GM21423 (cell line): ENCODE data around the gene COA8.

Source experiments
- ATAC-seq: cut with Tn5 transposase; IDR thresholded peaks from one replicate; pipeline ENCODE4 v1.9.1; 2021; ENCODE audit warnings: mild to moderate bottlenecking, moderate library complexity; ENCODE audit not compliant: unreplicated experiment

COA8 gene

DNA sequence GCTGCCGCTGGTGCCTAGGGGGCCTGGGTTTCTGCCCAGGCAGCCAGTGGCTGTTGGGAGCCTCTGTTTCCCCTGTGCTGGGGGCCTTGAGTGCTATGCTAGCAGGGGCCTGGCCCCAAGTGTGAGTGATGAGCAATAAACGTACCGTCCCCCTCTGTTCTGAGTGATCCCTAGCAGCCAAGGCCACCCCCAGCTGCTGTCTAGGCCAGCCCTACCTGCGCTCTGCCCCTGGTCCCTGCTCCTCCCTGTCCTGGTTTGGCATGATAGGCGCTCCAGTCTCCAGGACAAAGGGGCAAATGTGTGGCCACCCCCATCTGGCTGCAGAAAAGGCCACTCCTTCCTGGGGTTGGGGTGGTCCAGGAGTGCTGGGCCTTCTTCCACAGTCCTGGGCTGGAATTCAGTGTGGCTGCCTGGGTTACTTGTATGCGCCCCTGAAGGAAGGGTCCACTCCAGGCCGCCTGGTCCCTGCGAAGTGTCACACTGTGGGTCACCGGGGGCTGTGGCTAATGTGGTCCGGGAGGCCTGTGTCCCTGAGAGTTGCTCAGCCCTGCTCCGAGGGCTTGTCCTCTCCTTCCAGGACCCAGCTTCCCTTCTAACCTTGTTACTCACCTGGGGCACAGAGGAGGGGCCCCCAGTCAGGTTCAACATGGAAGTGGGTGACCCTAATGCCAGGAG is 26.7 kb upstream of the COA8 start:
- ATAC-seq = no peak

DNA sequence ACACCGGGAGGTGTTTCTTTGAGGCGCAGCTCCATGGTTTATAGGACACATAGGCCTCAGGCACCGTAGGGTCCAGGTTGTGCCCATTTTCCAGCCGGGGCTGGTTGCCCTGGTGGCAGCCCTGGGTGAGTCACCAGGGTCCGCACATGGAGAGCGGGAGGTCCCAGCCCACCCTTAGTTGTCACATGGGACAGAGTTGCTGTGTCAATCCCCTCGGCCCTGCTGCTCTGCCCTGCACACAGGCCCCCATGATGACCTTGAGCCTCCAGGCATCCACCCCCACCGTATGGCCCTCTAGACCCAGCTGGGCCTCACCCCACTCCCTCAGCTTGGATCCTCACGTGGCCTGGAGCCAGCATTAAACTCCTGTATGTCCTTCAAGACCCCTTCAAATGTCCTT is 26.1 kb upstream of the COA8 start:
- ATAC-seq = no peak

- no peak for ATAC-seq
Measured at GRCh38 chr14:103537175-103537990, 25.4 kb upstream of the COA8 start.

DNA sequence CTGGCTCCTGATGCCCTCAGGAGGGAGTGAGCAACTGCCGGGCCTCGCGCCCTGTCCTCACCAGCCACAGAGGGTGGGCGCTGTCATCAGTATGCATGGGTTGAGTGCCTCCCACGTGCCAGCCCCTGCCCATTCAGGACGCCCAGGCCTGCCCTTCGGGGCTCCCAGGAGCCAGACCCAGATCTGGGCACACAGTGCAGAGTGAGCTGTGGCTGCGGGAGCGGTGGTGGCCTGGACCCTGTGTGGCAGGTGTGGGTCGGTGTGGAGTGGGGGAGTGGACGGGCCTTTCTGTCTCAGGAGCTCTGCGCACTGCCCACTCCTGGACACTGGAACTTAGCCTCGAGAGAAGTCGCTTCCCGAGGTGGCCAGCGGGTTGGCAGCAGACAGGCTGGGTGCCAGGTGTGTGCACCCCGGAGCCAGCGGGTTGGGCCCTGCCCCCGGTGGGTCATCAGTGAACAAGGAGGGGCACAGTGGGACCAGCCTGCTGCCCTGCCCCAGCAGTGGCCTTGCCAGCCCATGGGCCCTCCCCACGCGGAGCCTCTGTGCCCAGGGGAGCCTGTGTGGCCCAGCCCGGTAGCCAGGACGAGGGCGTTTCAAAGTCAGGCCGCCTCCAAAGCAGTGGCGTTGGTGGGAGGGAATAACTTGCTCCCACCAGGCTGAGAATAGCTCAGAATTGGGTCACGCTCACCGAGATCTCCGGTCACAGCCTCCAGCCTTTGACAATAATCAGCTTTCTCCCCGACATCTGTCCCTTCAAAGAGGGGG is 24.3 kb upstream of the COA8 start:
- no peak for ATAC-seq

GRCh38 chr14:103539056-103539825 is 23.5 kb upstream of the COA8 start:
- no peak for ATAC-seq

DNA sequence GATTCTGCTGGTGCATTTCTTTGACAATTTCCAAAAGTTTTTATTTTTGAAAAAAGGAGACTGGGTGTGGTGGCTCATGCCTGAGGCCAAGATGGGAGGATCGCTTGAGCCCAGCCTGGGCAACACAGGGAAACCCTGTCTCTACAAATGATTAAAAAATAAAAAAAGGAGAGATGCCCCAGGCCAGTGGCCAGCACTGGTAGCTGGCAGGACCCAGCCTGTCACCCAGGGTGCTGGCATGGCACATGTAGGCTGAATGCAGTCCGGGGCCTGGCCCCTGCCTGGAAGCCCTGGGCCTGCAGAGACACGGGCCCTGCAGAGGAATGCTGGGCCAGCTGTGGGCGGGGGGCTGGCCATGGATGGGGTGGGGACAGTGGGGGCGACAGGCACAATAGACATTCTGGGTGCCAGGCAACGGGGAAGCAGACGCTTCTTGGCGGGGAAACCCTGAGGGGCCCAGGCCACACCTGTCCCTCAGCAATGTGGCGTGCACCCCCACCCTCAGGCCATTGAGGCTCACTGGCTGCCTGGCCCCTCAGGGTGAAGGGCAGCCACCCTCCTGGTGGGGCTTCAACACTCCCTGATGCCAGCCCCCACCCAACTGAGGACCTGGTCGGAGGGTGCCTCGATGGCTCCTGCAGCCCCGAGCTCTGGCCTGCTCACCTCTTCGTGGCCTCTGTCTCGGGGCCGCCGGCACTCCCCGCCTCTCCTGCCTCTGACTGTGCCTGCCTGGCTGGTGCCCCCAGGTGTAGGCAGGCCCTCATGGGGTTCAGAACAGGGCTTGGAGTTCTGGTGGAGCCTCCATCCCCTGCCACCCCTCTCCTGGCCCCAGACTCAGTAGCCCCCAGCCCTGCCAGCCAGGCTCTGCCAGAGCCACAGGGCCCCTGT is 21.7 kb upstream of the COA8 start:
- ATAC-seq = no peak

GRCh38 chr14:103541709-103542604 is 20.8 kb upstream of the COA8 start:
- no peak for ATAC-seq

DNA sequence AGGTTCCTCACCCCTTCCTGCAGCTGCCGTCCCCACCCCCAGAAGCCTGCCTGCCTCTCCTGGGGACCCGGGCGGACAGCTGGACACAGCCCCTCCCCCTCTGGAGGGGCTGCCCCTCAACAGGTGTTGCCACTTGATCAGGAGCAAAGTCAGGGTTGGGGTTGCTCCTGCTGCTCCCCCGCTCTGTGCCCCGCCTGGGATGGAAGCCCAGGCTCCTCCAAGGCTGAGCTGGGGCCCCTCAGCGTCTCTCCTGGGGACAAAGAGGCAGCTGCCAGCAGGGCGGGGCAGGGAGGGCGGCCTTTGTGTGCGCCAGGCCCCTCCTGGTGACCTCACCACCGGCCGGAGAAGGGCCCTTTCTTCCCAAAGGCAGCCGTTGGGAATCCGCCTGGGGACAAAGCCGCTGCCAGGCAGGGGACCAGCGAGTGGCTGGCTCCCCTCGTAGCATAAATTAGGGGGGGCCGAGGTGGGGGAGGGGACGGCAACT is 20.1 kb upstream of the COA8 start:
- ATAC-seq = no peak

- no peak for ATAC-seq
Measured at GRCh38 chr14:103543140-103543539, 19.6 kb upstream of the COA8 start.

GRCh38 chr14:103543721-103544387 is 18.9 kb upstream of the COA8 start:
- ATAC-seq = no peak

GRCh38 chr14:103544388-103545218 is 18.2 kb upstream of the COA8 start:
- ATAC-seq = no peak

DNA sequence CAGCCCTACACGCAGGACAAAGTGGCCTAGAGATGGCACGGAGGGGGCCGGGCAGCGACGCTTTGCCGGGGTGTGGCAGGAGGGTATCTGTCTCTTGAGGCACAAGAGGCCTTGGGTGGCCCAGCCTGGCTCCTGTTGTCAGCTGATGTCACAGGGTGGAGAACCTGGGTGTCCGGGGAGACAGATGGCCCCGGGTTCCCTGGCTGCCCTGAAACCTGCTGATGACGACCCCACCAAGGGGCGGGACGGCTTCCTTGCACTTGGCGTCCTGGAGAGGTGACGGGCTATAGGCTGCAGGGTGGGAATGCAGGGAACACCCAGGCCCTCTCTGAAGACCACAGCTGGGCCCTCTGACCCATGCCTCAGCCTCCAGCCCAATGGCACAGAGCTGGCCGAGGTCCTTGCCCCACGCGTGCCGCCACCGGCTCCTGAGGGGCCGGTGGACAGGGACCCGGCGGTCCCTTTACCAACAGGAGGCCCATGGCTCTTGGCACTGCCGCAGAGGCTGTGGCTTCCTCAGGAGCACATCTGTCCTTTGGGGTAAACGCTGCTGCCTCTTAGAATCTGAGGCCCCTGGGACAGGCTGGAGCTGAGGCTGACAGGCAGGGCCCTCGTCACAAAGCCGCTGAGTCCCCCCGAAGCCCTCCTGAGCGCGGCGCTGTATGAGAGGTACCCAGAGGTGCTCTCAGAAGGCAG is 17.4 kb upstream of the COA8 start:
- ATAC-seq = no peak

DNA sequence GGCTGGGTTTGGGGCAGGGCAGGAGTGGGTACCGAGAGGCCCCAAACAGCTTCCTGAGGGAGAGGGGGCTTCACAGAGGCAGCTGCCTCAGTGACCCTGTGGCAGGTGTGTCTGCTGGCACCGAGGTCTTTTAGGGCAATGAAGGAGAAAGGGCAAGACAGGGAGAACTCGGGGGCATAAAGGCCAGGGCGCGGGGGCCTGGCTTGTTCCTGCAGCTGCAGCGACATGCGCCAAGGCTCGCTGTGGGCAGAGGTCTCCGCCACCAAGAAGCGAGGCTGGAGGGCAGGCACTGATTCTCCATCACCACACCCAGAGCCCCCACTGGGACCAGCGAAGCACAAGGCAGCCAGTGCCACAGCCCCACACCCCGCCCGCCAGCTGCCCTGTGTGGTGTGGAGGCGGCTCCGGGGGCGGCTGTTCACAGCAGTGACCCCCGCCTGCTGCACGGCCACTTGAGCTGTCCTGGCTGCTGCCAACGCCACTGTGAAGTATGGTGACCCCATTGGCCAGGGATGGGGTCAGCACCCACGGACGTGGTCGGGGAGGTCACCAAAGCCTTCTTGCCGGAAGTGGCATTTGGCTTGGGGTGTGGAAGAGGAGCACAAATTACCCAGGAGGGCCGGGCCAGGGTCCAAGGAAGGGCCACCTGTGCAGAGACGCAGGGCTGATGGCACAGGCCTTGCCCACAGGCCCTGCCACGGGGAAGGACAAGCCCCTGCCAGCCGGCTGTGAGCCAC is 16.7 kb upstream of the COA8 start:
- ATAC-seq = no peak

- no peak for ATAC-seq
Measured at GRCh38 chr14:103546652-103547454, 15.9 kb upstream of the COA8 start.

- ATAC-seq = no peak
Measured at GRCh38 chr14:103547455-103547940, 15.3 kb upstream of the COA8 start.
